Panc1 (cell line): ENCODE measurements around the gene GATA5. TPM values are rescaled to one million over a fixed set of nuclear protein-coding genes. Genes with fewer than 3 reads are reported as not detected.

Experiments
- ATAC-seq: fragments of 200-7000 bp; cut with Tn5 transposase; 2 replicates; pipeline ENCODE4 v1.9.1; 2020; ENCODE audit warnings: mild to moderate bottlenecking, moderate library complexity
- BruUV-seq: library from RNA; stranded (reverse); fragments of 400-500 nt; replicated peaks from 2 replicates; lab custom pipeline; 2021; lab: Mats Ljungman, UMichigan
- CTCF ChIA-PET: fragments of 300-600 bp; sonication (Branson Sonifier 250); formaldehyde crosslinking; loops from one replicate; lab custom pipeline; 2022; ENCODE audit warnings: antibody characterized with exemption; lab: Charles Lee
- POLR2A ChIA-PET: fragments of 300-600 bp; sonication (Branson Sonifier 250); formaldehyde crosslinking; loops from one replicate; lab custom pipeline; 2022; ENCODE audit warnings: antibody characterized with exemption; lab: Charles Lee
- DNase-seq: peaks from one replicate; pipeline ENCODE4 v3.0.0-alpha.2; 2010; ENCODE audit warnings: low read depth, low spot score
- H3K27ac ChIP-seq: 2 replicates; pipeline ENCODE4 v1.5.1; 2011; ENCODE audit warnings: mild to moderate bottlenecking, low read length, inconsistent platforms
- H3K27me3 ChIP-seq: fragments of 200-500 bp; sonication (Bioruptor generic); 2 replicates; pipeline ENCODE4 v1.6.0; 2014; ENCODE audit warnings: low read length, inconsistent platforms; ENCODE audit not compliant: control insufficient read depth, insufficient read depth
- H3K36me3 ChIP-seq: fragments of 200-500 bp; sonication (Bioruptor generic); 2 replicates; pipeline ENCODE4 v1.5.1; 2014; ENCODE audit warnings: inconsistent platforms, mild to moderate bottlenecking, low read length, moderate library complexity; ENCODE audit not compliant: control insufficient read depth, insufficient read depth
- H3K4me1 ChIP-seq: 2 replicates; pipeline ENCODE4 v1.5.1; 2011; ENCODE audit warnings: inconsistent platforms, mild to moderate bottlenecking, low read length, moderate library complexity; ENCODE audit not compliant: control insufficient read depth, insufficient read depth
- H3K4me3 ChIP-seq, 2 experiments: 2 replicates each; pipeline ENCODE4 v1.5.1; 2011 to 2012; ENCODE audit warnings: low read depth in 2 of 2, low read length in 2 of 2, mild to moderate bottlenecking in 2 of 2, inconsistent platforms in 1 of 2, moderate library complexity in 1 of 2
- H3K9me3 ChIP-seq: fragments of 200-500 bp; sonication (Bioruptor generic); 2 replicates; pipeline ENCODE4 v1.5.1; 2014; ENCODE audit warnings: low read depth, mild to moderate bottlenecking, inconsistent platforms, low read length, moderate library complexity; ENCODE audit not compliant: control insufficient read depth, insufficient read depth
- POLR2AphosphoS5 ChIP-seq: IDR thresholded peaks from 2 replicates; pipeline ENCODE4 v1.6.1; 2012; ENCODE audit warnings: mild to moderate bottlenecking, low read depth, low read length, moderate library complexity
- SIN3A ChIP-seq: IDR thresholded peaks from 2 replicates; pipeline ENCODE4 v1.6.1; 2012; ENCODE audit warnings: low read depth, mild to moderate bottlenecking, low read length, moderate library complexity, borderline replicate concordance; ENCODE audit not compliant: insufficient read depth
- TCF7L2 ChIP-seq: IDR thresholded peaks from 2 replicates; pipeline ENCODE4 v1.6.1; 2011; ENCODE audit warnings: mild to moderate bottlenecking, low read depth, low read length, inconsistent platforms
- in situ Hi-C: cut with HindIII; loops from 2 replicates; pipeline ENCODE4 v1.10.0; 2016; ENCODE audit warnings: low sequenced_read_pairs, low pct_unique_long_range_greater_than_20kb
- intact Hi-C: fragments of 100-400 bp; cut with micrococcal nuclease; formaldehyde crosslinking; loops from one replicate; pipeline ENCODE4 v1.10.0; 2022; ENCODE audit not compliant: unreplicated experiment
- total RNA-seq: library from RNA; stranded (reverse); gene quantifications from one replicate; pipeline ENCODE4 v1.2.1, GENCODE V29; 2021; ENCODE audit not compliant: unreplicated experiment
- TF ChIP-seq, protein P1 (sequence below): fragments of 450-650 bp; IDR thresholded peaks from 2 replicates; pipeline ENCODE4 v1.5.1; 2017; ENCODE audit warnings: mild to moderate bottlenecking
- TF ChIP-seq, protein P2 (sequence below), 2 experiments: IDR thresholded peaks; 2 replicates each; pipeline ENCODE4 v1.6.1; 2011 to 2012; ENCODE audit warnings: low read depth in 2 of 2, control low read depth in 1 of 2, low read length in 1 of 2, mild to moderate bottlenecking in 1 of 2, moderate library complexity in 1 of 2; ENCODE audit not compliant: insufficient read depth in 1 of 2

Gene GATA5
- total RNA-seq, 1 experiment from 2014 or later, result 53.2 TPM

DNA sequence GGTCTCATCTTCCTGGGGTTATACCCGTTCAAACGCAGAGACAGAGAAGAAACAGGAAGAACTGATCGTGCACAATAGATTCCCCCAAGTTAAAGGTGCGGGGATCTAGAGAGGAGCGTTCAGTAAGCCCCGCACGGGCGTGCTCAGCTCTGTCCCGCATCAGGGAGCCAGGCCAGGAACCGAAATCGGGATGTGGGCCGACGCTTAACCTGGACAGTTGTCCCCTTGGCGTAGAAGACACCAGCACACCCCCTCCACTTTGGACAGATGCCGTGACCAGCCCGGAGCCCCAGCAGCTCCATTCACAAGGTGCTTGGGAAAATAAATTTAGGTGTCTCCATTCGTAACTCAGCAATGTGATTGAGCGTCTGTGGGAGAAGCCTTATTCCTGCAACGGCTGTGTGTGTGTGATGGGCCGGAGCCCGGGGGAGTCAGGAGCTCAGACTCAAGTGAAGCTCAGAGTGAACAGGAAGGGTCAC, 24.0 kb upstream of the GATA5 start:
- no peaks in the 10 kb centered on the region for H3K36me3 ChIP-seq
- BruUV-seq, result no TSS peak
- no peaks in the 10 kb centered on the region for H3K9me3 ChIP-seq
- ChIA-PET CTCF (interaction anchor here (0.6 to 1.7 kb wide), 18 partner anchors 9 to 1317 kb away, joined by 3 to 36 read pairs (median 4); no protein-coding TSS in a partner anchor), POLR2A (no interaction called here)
- TF ChIP-seq, protein P1, sequence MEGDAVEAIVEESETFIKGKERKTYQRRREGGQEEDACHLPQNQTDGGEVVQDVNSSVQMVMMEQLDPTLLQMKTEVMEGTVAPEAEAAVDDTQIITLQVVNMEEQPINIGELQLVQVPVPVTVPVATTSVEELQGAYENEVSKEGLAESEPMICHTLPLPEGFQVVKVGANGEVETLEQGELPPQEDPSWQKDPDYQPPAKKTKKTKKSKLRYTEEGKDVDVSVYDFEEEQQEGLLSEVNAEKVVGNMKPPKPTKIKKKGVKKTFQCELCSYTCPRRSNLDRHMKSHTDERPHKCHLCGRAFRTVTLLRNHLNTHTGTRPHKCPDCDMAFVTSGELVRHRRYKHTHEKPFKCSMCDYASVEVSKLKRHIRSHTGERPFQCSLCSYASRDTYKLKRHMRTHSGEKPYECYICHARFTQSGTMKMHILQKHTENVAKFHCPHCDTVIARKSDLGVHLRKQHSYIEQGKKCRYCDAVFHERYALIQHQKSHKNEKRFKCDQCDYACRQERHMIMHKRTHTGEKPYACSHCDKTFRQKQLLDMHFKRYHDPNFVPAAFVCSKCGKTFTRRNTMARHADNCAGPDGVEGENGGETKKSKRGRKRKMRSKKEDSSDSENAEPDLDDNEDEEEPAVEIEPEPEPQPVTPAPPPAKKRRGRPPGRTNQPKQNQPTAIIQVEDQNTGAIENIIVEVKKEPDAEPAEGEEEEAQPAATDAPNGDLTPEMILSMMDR, result no peak
- no peak for TF ChIP-seq TCF7L2
- TF ChIP-seq SIN3A, result no peak
- TF ChIP-seq POLR2AphosphoS5, result no peak
- TF ChIP-seq, protein P2, sequence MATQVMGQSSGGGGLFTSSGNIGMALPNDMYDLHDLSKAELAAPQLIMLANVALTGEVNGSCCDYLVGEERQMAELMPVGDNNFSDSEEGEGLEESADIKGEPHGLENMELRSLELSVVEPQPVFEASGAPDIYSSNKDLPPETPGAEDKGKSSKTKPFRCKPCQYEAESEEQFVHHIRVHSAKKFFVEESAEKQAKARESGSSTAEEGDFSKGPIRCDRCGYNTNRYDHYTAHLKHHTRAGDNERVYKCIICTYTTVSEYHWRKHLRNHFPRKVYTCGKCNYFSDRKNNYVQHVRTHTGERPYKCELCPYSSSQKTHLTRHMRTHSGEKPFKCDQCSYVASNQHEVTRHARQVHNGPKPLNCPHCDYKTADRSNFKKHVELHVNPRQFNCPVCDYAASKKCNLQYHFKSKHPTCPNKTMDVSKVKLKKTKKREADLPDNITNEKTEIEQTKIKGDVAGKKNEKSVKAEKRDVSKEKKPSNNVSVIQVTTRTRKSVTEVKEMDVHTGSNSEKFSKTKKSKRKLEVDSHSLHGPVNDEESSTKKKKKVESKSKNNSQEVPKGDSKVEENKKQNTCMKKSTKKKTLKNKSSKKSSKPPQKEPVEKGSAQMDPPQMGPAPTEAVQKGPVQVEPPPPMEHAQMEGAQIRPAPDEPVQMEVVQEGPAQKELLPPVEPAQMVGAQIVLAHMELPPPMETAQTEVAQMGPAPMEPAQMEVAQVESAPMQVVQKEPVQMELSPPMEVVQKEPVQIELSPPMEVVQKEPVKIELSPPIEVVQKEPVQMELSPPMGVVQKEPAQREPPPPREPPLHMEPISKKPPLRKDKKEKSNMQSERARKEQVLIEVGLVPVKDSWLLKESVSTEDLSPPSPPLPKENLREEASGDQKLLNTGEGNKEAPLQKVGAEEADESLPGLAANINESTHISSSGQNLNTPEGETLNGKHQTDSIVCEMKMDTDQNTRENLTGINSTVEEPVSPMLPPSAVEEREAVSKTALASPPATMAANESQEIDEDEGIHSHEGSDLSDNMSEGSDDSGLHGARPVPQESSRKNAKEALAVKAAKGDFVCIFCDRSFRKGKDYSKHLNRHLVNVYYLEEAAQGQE (IDR thresholded peaks at IDR 0.05; ENCODE audit: insufficient read depth in 1 of 2, low read depth in 2 of 2, low read length in 1 of 2), result no peak
- ATAC-seq, result peak; percentile 54
- DNase-seq, result no peak
- no peak overlapping the region for H3K4me3 ChIP-seq
- peak overlapping the region; percentile 84 for H3K27ac ChIP-seq
- H3K4me1 ChIP-seq, result peaks cover 42% of the 10 kb centered on the region
- intact Hi-C loops (loop anchor here (5.0 kb wide), 1 partner anchor 118 kb away; no protein-coding TSS in a partner anchor), in situ Hi-C loops (no loop called here)
- no peaks in the 10 kb centered on the region for H3K27me3 ChIP-seq

DNA sequence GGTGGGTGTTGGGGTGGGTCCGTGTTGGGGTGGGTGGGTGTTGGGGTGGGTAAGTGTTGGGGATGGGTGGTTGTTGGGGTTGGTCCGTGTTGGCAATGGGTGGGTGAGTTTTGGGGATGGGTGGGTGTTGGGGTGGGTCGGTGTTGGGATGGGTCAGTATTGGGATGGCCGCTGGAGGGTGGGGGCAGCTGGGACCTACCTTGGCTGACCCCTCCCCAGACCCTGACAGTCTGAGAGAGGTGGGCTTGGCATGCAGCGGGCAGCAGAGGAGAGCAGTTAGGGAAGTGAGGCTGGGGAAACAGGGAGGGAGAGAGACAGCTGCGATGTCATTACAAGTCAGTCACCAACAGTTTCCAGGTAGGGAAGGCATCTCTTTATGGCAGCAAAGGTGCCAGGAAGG, 23.1 kb upstream of the GATA5 start:
- peak overlapping the region; percentile 84 for H3K27ac ChIP-seq
- no peaks in the 10 kb centered on the region for H3K9me3 ChIP-seq
- BruUV-seq, result no TSS peak
- ChIA-PET CTCF (interaction anchor here (1.7 kb wide), 1 partner anchor 118 kb away, joined by 14 read pairs; no protein-coding TSS in a partner anchor), POLR2A (no interaction called here)
- H3K27me3 ChIP-seq, result no peaks in the 10 kb centered on the region
- in situ Hi-C loops, result no loop called here
- intact Hi-C loops, result no loop called here
- no peak for TF ChIP-seq SIN3A
- TF ChIP-seq, protein P2 (IDR thresholded peaks at IDR 0.05; ENCODE audit: insufficient read depth in 1 of 2, low read depth in 2 of 2, low read length in 1 of 2), result no peak
- TF ChIP-seq TCF7L2, result no peak
- TF ChIP-seq, protein P1, result no peak
- DNase-seq (no peak), ATAC-seq (no peak)
- H3K4me3 ChIP-seq, result no peak overlapping the region
- H3K36me3 ChIP-seq, result no peaks in the 10 kb centered on the region
- H3K4me1 ChIP-seq, result peaks cover 51% of the 10 kb centered on the region
